ENCODE data around the gene ANAPC2.

ANAPC2 gene

GRCh38 chr9:137191245-137191644, 2.9 kb upstream of the ANAPC2 start:
- no peak for DNase-seq

GRCh38 chr9:137190315-137190856, 2.0 kb upstream of the ANAPC2 start:
- DNase-seq = no peak

GRCh38 chr9:137189297-137190295, 1.2 kb upstream of the ANAPC2 start:
- no peak for DNase-seq

GRCh38 chr9:137188086-137188489, 272 bp downstream of the ANAPC2 start:
- DNase-seq = no peak

- no peak for DNase-seq
Observed at GRCh38 chr9:137187386-137187785, 974 bp downstream of the ANAPC2 start.

DNA sequence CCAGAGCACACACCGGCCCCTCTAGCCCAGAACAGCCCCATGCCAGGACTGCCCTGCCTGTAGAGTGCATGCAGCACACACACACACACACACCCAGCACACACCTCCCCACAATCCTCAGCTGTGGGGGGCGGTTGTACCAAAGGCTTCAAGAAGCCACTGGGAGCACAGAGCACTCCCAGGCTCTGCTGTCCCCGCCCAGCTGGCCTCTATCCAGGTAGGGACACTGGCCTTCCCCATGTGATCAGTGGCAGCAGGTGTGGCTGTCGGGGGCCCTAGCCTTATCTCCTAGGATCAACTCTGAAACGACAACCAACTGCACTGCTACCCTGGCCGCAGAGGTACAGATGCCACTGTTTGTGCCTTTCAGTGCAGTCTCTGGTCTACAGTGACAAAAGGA, 2.0 kb downstream of the ANAPC2 start:
- DNase-seq = no peak

GRCh38 chr9:137185921-137186320, 2.4 kb downstream of the ANAPC2 start:
- no peak for DNase-seq

DNA sequence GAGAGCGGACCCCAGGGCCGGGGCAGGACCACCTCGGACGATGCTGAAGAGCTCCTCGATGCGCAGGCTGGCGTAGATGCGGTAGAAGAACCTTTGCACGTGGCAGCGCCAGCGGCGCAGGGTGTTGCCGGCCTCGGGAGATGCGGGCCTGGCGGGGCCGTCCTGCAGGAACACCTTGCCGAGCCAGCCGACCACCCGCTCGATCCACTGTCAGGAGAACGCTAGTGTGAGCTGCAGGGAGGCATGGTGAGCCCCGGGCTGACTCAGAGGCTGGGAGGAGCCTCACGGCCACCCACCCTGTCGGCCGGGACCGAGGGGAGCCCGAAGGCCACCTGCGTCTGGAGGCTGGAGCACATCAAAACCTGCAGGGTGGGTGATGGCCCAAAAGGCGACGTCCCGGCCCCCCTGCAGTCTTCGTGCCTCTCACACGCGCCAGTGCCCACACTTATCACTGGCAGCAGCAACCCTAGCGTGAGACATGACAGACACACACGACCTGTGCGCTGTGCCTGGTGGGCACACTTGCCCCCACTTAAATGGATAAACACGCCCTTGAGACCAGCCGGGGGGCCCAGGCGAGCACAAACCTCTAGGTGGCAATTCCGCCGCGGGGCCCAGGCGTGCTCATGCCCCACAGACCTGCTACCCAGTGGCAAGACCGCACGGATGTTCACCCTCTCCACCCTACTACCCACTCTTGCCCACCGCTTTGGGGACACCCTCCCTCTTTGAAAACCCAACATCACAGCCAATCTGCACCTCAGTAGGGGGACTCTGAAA, 3.3 kb downstream of the ANAPC2 start:
- no peak for DNase-seq

DNA sequence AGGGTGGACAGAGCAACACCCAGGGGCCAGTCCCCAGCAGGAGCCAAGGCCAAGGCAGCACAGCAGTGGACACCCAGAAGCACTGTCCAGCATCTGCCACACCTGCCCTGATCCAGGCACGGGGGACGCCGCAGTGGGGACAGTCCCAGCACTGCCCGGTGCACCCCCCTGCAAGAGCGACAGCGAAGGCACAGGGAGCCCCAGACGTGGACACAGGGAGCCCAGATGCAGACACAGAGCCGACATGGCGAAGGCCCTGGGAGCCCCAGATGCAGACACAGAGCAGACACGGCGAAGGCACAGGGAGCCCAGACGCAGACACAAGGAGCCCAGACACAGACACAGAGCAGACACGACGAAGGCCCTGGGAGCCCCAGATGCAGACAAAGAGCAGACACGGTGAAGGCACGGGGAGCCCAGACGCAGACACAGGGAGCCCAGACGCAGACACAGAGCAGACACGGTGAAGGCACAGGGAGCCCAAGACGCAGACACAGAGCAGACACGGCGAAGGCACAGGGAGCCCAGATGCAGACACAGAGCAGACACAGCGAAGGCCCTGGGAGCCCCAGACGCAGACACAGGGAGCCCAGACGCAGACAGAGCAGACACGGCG, 4.3 kb downstream of the ANAPC2 start:
- no peak for DNase-seq

- no peak for DNase-seq
Observed at GRCh38 chr9:137182836-137183235, 5.5 kb downstream of the ANAPC2 start.

DNA sequence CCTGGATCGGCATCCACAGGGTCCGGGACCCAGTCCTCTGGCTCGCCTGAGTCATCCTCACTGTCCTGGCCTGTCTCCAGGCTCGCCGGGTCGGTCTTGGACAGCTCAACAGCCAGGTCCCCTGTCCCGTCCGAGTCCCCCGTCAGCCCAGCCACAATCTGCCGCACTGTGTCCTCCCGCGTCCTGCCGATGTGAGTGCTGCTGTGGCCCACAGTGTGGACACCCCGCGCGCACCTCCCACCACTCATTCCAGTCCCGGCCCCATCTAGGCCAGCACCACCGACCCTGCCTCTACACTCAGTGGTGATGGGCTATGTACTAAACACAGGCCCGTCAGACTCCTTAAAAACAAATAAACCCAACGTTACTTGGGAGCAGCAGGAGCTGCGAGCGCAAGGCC, 6.7 kb downstream of the ANAPC2 start:
- DNase-seq = no peak

DNA sequence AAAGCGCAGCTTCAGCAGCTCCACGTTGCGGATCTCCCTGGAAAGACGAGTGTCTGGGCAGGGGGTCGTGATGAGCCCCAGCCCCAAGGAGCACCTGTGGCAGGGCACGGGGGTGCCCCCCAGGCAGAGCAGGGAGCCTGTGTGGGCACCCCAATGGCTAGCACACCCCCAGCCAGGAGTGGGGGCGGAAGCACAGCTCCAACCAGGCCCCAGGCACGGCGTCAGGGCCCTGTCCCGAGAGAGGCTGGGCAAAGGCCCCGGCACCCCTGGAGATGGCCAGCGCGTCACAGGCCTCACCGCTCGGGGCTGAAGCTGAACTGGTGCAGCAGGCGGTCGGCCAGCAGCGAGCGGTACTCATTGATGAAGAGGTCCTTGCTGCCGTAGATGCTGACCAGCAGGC, 7.9 kb downstream of the ANAPC2 start:
- DNase-seq = no peak

- no peak for DNase-seq
Observed at GRCh38 chr9:137179761-137180160, 8.6 kb downstream of the ANAPC2 start.

DNA sequence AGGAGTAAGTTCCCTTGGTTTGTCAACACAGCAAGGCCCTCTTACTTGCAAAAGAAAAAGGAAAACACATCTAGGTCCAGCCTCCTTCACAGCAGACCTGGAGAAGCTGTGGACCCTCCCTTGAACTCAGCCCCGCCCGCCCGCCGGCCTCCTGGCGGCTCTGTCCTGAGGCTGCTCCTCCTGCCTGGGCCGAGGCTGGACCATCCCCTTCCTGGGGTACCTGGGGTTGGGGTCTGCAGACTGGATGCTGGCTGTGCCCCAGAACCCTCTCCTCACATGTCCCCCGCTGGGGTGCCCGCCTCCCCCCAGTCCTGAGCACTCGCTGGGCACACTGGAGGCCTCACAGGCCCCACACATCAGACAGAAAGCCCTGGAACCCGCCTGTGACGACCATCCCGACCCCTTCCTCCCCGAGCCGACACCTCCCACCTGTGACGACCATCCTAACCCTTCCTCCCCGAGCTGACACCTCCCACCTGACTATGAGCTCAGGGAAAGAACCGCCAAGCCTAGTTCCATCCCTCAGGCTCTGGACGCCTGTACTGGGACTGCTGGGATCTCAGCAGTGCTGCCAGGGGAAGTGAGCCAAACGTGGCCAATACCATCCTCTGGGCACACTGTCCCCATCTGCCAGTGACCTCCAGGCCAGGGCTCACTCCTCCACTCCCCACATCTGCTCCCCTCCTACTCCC, 9.3 kb downstream of the ANAPC2 start:
- DNase-seq = no peak

DNA sequence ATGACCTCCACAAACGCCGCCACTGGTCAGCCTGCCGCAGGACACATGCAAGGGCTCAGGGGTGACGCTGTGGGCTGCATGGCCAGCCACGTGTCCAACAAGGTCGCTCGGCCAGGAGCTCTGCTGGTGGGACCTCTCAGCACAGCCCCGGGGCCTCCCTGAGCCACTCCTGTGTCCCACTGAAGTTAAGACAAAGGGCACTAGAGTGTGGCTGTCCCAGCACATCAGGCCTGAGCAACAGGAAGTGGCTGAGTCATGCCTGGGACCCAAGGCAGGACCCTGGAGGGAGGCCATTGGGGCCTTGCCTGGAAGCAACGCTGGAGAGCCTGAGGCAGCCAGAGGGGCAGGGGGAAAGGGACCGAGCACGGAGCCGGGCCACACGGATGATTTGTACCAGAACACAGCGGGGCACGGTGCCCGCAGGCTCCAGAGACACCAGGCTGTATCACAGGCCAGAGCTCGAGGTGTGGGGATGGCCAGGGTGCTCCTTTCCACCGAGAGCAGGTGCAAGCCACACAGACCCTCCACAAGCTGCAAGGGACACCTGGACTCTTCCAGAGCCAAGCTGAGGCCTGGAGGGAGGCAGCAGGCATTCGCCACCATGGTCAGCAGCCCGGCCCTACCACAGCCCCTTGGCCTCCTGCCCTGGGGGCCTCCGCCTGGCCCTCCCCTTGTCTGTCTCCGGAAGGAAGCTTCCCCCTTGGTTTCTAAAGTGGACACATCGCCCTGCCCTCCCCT, 10.0 kb downstream of the ANAPC2 start:
- DNase-seq = no peak

- no peak for DNase-seq
Observed at GRCh38 chr9:137176302-137177182, 11.8 kb downstream of the ANAPC2 start.

GRCh38 chr9:137175345-137175961, 12.9 kb downstream of the ANAPC2 start:
- no peak for DNase-seq

DNA sequence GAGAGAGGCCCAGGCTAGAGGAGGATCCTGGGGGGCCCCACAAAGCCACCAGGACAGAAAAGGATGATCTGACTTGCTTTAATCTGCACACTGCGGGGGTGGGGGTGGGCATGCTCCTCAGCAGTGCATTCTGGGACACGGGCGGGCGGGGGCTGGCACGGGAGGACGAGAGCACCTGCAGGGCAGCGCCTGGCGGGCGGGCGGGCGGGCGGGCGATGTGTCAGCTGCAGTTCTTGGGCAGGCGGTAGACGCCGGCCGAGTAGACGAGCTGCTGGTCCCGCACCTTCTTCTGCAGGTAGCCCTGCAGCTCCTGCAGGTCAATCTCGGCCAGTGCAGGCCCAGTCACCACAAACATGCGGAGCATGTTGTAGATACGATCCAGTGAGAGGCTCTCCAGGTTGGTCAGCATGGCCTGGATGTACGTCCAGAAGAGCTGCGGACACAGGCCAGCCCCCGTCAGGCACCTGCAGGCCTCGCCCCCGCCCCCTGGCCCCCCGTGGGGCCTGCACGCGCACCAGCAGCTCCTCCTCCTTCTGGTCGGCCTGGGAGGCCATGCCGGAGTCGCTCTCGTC, 13.6 kb downstream of the ANAPC2 start:
- DNase-seq = no peak

GRCh38 chr9:137173796-137174664, 14.3 kb downstream of the ANAPC2 start:
- DNase-seq = no peak

Data from stimulated activated CD4-positive, alpha-beta T cell treated with anti-CD3 and anti-CD28 coated beads, Interleukin-12 subunit alpha, Interleukin-12 subunit beta, amount 100 ng/mL, for 4 hours (primary cell).